SU-DHL-6 (cell line): ENCODE results near the gene SUV39H2.

ENCODE experiments used
- H2AFZ ChIP-seq: fragments of 200-600 bp; sonication (generic); 2 replicates; pipeline ENCODE4 v1.6.1; 2014; ENCODE audit warnings: low read depth, mild to moderate bottlenecking, moderate library complexity, mixed read lengths, antibody characterized with exemption, low read length; ENCODE audit not compliant: severe bottlenecking
- H3F3A ChIP-seq: fragments of 200-600 bp; shearing (Covaris generic); 2 replicates; pipeline ENCODE4 v1.6.0; 2016; ENCODE audit warnings: antibody characterized with exemption, mild to moderate bottlenecking; ENCODE audit not compliant: insufficient read depth
- H3K27ac ChIP-seq: fragments of 200-600 bp; sonication (generic); 2 replicates; pipeline ENCODE4 v1.5.1; 2016; ENCODE audit warnings: low read depth, mild to moderate bottlenecking, low read length, moderate library complexity, mixed read lengths
- H3K27me3 ChIP-seq: fragments of 200-600 bp; sonication (generic), shearing (Covaris generic); 2 replicates; pipeline ENCODE4 v1.6.0; 2014; ENCODE audit warnings: mild to moderate bottlenecking, low read length
- H3K36me3 ChIP-seq: fragments of 200-600 bp; sonication (generic); 2 replicates; pipeline ENCODE4 v1.6.1; 2014; ENCODE audit warnings: mild to moderate bottlenecking, low read length, mixed read lengths
- H3K4me2 ChIP-seq: fragments of 300-600, 200-600 bp; shearing (Covaris generic), sonication (generic); 2 replicates; pipeline ENCODE4 v1.6.0; 2014; ENCODE audit warnings: low read length, low read depth, mild to moderate bottlenecking; ENCODE audit not compliant: poor library complexity, severe bottlenecking
- H3K4me3 ChIP-seq: fragments of 200-600 bp; sonication (generic); 2 replicates; pipeline ENCODE4 v1.5.1; 2014; ENCODE audit warnings: antibody characterized with exemption, low read length, mild to moderate bottlenecking, mixed read lengths; ENCODE audit not compliant: insufficient read depth, poor library complexity, severe bottlenecking
- H3K79me2 ChIP-seq: fragments of 200-600 bp; sonication (generic); 2 replicates; pipeline ENCODE4 v1.6.1; 2014; ENCODE audit warnings: mild to moderate bottlenecking, low read length, moderate library complexity; ENCODE audit not compliant: insufficient read depth
- H3K9ac ChIP-seq: fragments of 200-600 bp; sonication (generic); 2 replicates; pipeline ENCODE4 v1.7.0; 2014; ENCODE audit warnings: mild to moderate bottlenecking, low read length
- H3K9me2 ChIP-seq: fragments of 200-600 bp; sonication (generic); replicated peaks from 2 replicates; pipeline ENCODE4 v1.6.1; 2014; ENCODE audit warnings: low read length; ENCODE audit not compliant: insufficient read depth
- H3K9me3 ChIP-seq: fragments of 200-600 bp; sonication (generic); 2 replicates; pipeline ENCODE4 v1.6.1; 2014; ENCODE audit warnings: low read length, mixed read lengths; ENCODE audit not compliant: insufficient read depth
- H4K20me1 ChIP-seq: fragments of 200-600 bp; sonication (generic); 2 replicates; pipeline ENCODE4 v1.6.1; 2014; ENCODE audit warnings: low read depth, mild to moderate bottlenecking, antibody characterized with exemption, low read length, moderate library complexity, mixed read lengths
- CTCF ChIP-seq: fragments of 200-600 bp; sonication (generic); IDR thresholded peaks from one replicate; pipeline ENCODE4 v1.5.1; 2017; ENCODE audit warnings: antibody characterized with exemption, mild to moderate bottlenecking, low read length, moderate library complexity; ENCODE audit not compliant: insufficient read depth, poor library complexity, severe bottlenecking
- EZH2phosphoT487 ChIP-seq: fragments of 200-600 bp; sonication (generic), shearing (Covaris generic); conservative IDR thresholded peaks from 2 replicates; pipeline ENCODE4 v1.6.1; 2018; ENCODE audit warnings: mild to moderate bottlenecking, antibody characterized with exemption, low read length, moderate library complexity, mixed read lengths

The SUV39H2 gene

GRCh38 chr10:14952851-14953423 is 74.3 kb downstream of the SUV39H2 start:
- Histone ChIP-seq H3K9me3 (no peaks in the 10 kb centered on the region), H3K79me2 (peaks cover 58% of the 10 kb centered on the region), H3K4me3 (peak overlapping the region; percentile 85), H3K36me3 (peaks cover 13% of the 10 kb centered on the region), H3K27ac (peak overlapping the region; percentile 91), H3K9ac (peak overlapping the region; percentile 91), H3K9me2 (no peaks in the 10 kb centered on the region), H3K27me3 (no peaks in the 10 kb centered on the region), H3F3A (peaks cover 28% of the 10 kb centered on the region), H4K20me1 (peaks cover 19% of the 10 kb centered on the region), H2AFZ (no peak overlapping the region), H3K4me2 (peak overlapping the region; percentile 80)
- no peak for TF ChIP-seq CTCF
- no peak for TF ChIP-seq EZH2phosphoT487

- Histone ChIP-seq H3K9me3 (no peaks in the 10 kb centered on the region), H3K9ac (peak overlapping the region; percentile 91), H3K36me3 (peaks cover 7% of the 10 kb centered on the region), H4K20me1 (peaks cover 14% of the 10 kb centered on the region), H2AFZ (peak overlapping the region; percentile 44), H3K27ac (peak overlapping the region; percentile 91), H3K4me2 (peak overlapping the region; percentile 80), H3K79me2 (peaks cover 52% of the 10 kb centered on the region), H3K9me2 (no peaks in the 10 kb centered on the region), H3F3A (peaks cover 28% of the 10 kb centered on the region), H3K4me3 (peak overlapping the region; percentile 85), H3K27me3 (no peaks in the 10 kb centered on the region)
- no peak for TF ChIP-seq CTCF
- no peak for TF ChIP-seq EZH2phosphoT487
Measured at GRCh38 chr10:14953424-14954000, 74.8 kb downstream of the SUV39H2 start.
